Heart left ventricle (tissue), 16 donors: ENCODE results near the gene ALDH3B1. TPM values are rescaled to one million over a fixed set of nuclear protein-coding genes. Genes with fewer than 3 reads are reported as not detected.
A peak's percentile ranks its signal among the peaks of the same experiment; 100 is the strongest.

Experiments used
- ATAC-seq, 4 donors: fragments of 200-7000 bp; cut with Tn5 transposase; one replicate each; pipeline ENCODE4 v1.9.1; 2020 to 2022; ENCODE audit warnings: moderate library complexity in 4 of 4, mild to moderate bottlenecking in 3 of 4, moderate number of reproducible peaks in 1 of 4
- DNase-seq, 5 donors: peaks; one replicate each; pipeline ENCODE4 v3.0.0-alpha.2; 2020
- H3K27ac ChIP-seq, 12 donors: fragments of 200-600 bp; sonication (generic) in 4 of 12; one replicate each; pipeline versions ENCODE4 v1.5.0 to v1.8.0; 2016 to 2022; ENCODE audit warnings: mild to moderate bottlenecking in 2 of 12
- H3K27me3 ChIP-seq, 9 donors: fragments of 200-600 bp; sonication (generic) in 2 of 9; one replicate each; pipeline versions ENCODE4 v1.5.1 to v1.8.0; 2016 to 2022; ENCODE audit warnings: mild to moderate bottlenecking in 3 of 9
- H3K36me3 ChIP-seq, 9 donors: fragments of 200-600 bp; sonication (generic) in 2 of 9; one replicate each; pipeline versions ENCODE4 v1.5.0 to v1.8.0; 2018 to 2022; ENCODE audit warnings: mild to moderate bottlenecking in 2 of 9
- H3K4me1 ChIP-seq, 12 donors: fragments of 200-600 bp; sonication (generic) in 4 of 12; one replicate each; pipeline versions ENCODE4 v1.5.0 to v1.8.0; 2016 to 2022; ENCODE audit warnings: mild to moderate bottlenecking in 3 of 12
- H3K4me3 ChIP-seq, 12 donors: fragments of 200-600 bp; sonication (generic) in 4 of 12; one replicate each; pipeline versions ENCODE4 v1.5.0 to v1.8.0; 2017 to 2022; ENCODE audit warnings: mild to moderate bottlenecking in 9 of 12, moderate library complexity in 4 of 12
- H3K9me3 ChIP-seq, 12 donors: fragments of 200-600 bp; sonication (generic) in 4 of 12; one replicate each; pipeline versions ENCODE4 v1.5.0 to v1.8.0; 2016 to 2022; ENCODE audit warnings: mild to moderate bottlenecking in 1 of 12
- POLR2A ChIP-seq, 2 donors: fragments of 450-650 bp; IDR thresholded peaks; one replicate each; pipeline ENCODE4 v1.6.1; 2017; ENCODE audit warnings: antibody characterized with exemption in 2 of 2, mild to moderate bottlenecking in 2 of 2, moderate library complexity in 2 of 2
- WGBS, 4 donors: extraction: QIAGEN DNeasy Blood & Tissue Kit in 2 of 4; methylation state at CpG; one replicate each; pipeline versions ENCODE4 v1.1.5 to v1.1.7; 2013 to 2018; 5-methylcytosine and 5-hydroxymethylcytosine counted together
- intact Hi-C, 10 donors: fragments of 100-400 bp; cut with DNase I; formaldehyde crosslinking; loops; one replicate each; pipeline versions ENCODE4 v1.11.1 to v1.14.2; 2022
- microRNA-seq, 4 donors: library from miRNA; unstranded; fragments of <30 nt; microRNA quantifications; one replicate each; pipeline versions ENCODE4 to v1.2.0, GENCODE V29; 2017 to 2020
- polyA plus RNA-seq, 2 donors: library from polyadenylated mRNA; stranded (reverse); fragments of 200-250 nt; gene quantifications; one replicate each; pipeline ENCODE4 v1.2.3, GENCODE V29; 2013
- total RNA-seq, 9 donors: library from RNA; depleted of rRNA in 2 of 9; stranded (reverse); fragments of >200 nt in 2 of 9; fragmentation: NEBNext Ultra II Directional in 3 of 9; extraction: Animal tissue kit (Norgen Biotek cat#: 25700) in 3 of 9; gene quantifications; one replicate each; pipeline versions ENCODE4 v1.1.0 to v1.2.4, GENCODE V29; 2016 to 2023
- TF ChIP-seq, protein P1 (sequence below), 12 donors: fragments of 200-600 bp; sonication (generic) in 4 of 12; IDR thresholded peaks; one replicate each; pipeline versions ENCODE4 v1.5.0 to v1.8.0; 2018 to 2022; ENCODE audit warnings: antibody characterized with exemption in 12 of 12, mild to moderate bottlenecking in 5 of 12
- donor health status: ischemic (EF 13 %, LVEDD 7.1; RV severe dilation, severe dysfunction).
- donor health status: healthy with polysubstance abuse.
- donor health status: DM: no; HTN: yes; CAD: no.
- donor health status: DM: no; HTN: no; CAD: no.
- donor health status: ischemic (EF 25% LVEDD 6.9; RV normal size, moderate dysfunction).
- donor health status: ischemic (EF 25% LVEDD 5.7; RV mildly dilated, moderate dysfunction).
- donor health status: healthy.
- donor health status: DM: yes; HTN: yes; CAD: no.
- donor health status: ischemic (EF 35%, LVEDD 5.7; RV mildly dilated, moderate dysfunction).
- donor health status: nonischemic (EF 11% LVEDD 7.7; RV severe dilation, severe dysfunction).
- donor health status: DM: yes; HTN: yes; CAD: no.
- donor health status: PGD.
- donor health status: ischemic (EF 29% LVEDD 5.4; RV normal size, mild dysfunction).
- donor health status: nonischemic (EF 23%, LVEDD 6.1; RV moderate dilation, normal function).

Gene ALDH3B1
- total and polyA plus RNA-seq, 11 donors: 2.3 to 25.4 (median 4.4) TPM

DNA sequence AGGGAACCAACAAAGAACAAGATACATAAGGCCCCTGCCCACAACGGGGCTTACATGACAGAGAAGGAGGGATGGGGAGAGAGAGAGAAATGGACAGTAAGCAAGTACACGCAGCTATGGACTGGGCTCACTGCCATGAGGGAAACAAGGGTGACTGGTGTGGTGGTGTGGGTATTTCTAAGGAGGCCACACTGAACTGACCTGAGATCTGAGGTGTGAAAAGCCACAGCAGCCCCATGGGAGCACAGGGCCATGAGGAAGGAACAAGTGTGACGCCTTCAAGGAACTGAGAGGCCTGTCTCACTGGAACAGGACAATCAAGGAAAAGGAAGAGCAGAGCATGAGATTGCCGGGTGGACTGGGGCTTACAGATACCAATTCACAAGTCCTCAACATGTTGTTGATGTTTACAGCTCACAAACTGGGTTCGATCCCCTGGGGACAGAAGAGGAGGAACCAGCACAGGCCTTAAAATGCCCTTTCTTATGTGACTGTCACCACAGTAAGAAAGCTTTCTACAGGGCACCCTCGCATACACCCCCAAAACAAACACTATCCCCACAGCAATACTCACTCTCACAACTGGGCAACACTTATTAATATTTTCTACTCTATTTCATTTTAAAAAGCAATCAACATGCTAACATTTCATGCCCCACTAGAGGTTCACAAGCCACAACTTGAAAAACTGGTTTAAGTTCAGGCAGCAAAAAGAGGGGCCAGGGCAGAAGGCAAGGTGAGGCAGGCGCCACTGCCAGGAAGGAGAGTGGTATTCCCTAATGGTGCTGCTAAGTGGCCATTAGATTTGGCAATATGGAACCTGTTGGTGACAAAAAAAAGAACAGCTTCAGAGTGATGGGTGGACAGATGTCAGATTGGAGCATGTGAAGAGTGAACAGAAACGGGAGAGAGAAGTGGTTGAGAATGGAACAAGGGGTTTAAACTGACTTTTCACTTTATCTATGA, 67.8 kb downstream of the ALDH3B1 start:
- no peaks in the 10 kb centered on the region for H3K27me3 ChIP-seq
- peaks cover 0 to 40% (median 26%) of the 10 kb centered on the region in 9 donors for H3K36me3 ChIP-seq
- peaks cover 0 to 5% (median 0%) of the 10 kb centered on the region in 12 donors for H3K4me1 ChIP-seq
- no peaks in the 10 kb centered on the region for H3K9me3 ChIP-seq
- TF ChIP-seq, protein P1, sequence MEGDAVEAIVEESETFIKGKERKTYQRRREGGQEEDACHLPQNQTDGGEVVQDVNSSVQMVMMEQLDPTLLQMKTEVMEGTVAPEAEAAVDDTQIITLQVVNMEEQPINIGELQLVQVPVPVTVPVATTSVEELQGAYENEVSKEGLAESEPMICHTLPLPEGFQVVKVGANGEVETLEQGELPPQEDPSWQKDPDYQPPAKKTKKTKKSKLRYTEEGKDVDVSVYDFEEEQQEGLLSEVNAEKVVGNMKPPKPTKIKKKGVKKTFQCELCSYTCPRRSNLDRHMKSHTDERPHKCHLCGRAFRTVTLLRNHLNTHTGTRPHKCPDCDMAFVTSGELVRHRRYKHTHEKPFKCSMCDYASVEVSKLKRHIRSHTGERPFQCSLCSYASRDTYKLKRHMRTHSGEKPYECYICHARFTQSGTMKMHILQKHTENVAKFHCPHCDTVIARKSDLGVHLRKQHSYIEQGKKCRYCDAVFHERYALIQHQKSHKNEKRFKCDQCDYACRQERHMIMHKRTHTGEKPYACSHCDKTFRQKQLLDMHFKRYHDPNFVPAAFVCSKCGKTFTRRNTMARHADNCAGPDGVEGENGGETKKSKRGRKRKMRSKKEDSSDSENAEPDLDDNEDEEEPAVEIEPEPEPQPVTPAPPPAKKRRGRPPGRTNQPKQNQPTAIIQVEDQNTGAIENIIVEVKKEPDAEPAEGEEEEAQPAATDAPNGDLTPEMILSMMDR (IDR thresholded peaks at IDR 0.05): no peak
- TF ChIP-seq POLR2A (IDR thresholded peaks at IDR 0.05): no peak
- no peak overlapping the region for H3K27ac ChIP-seq
- 66 to 74% (median 69%) methylated on average over 8 of the region's 8 CpGs for WGBS, 4 donors
- intact Hi-C loops: loop anchor here in 4 of 10 donors (10.0 kb wide), 1 partner anchor 127 kb away; no protein-coding TSS in a partner anchor
- no peak overlapping the region for H3K4me3 ChIP-seq
- ATAC-seq: peak; percentile 26 to 62 (median 48)
- DNase-seq: no peak

Small RNAs within 50 kb of the gene (microRNA-seq; reads per million reads assigned to microRNA genes)
- gene MIR4691 (0 to 0.13 (median 0) reads per million in 4 donors), gene MIR6753 (0 to 0.21 (median 0) reads per million in 4 donors), gene MIR7113 (1.8 to 3.9 (median 3.1) reads per million in 4 donors)

Other genes starting within 250 kb of the ALDH3B1 start
- gene UNC93B1, start 6.2 kb upstream of the ALDH3B1 start, total RNA-seq: 10 to 100 TPM in 3 of 9 donors, 1 to 10 TPM in 6; 5.2 to 34.2 (median 7.9) TPM
- 1 to 10 TPM; 5.0 to 6.5 TPM for gene UNC93B1, start 6.2 kb upstream of the ALDH3B1 start, polyA plus RNA-seq
- gene NDUFS8, start 20.4 kb downstream of the ALDH3B1 start, total RNA-seq: 100 to 1,000 TPM; 262 to 948 (median 365) TPM
- gene NDUFS8, start 20.4 kb downstream of the ALDH3B1 start, polyA plus RNA-seq: 100 to 1,000 TPM; 310 to 870 TPM
- gene TCIRG1, start 28.7 kb downstream of the ALDH3B1 start, total RNA-seq: 10 to 100 TPM; 10.2 to 88.7 (median 20.3) TPM
- 10 to 100 TPM; 25.5 to 36.9 TPM for gene TCIRG1, start 28.7 kb downstream of the ALDH3B1 start, polyA plus RNA-seq
- 10 to 100 TPM in 3 of 9 donors, 1 to 10 TPM in 6; 6.1 to 15.0 (median 8.2) TPM for gene CHKA, start 111.1 kb downstream of the ALDH3B1 start, total RNA-seq
- gene CHKA, start 111.1 kb downstream of the ALDH3B1 start, polyA plus RNA-seq: 10 to 100 TPM; 15.9 to 22.9 TPM
- gene KMT5B, start 203.0 kb downstream of the ALDH3B1 start, total RNA-seq: 10 to 100 TPM; 21.5 to 37.0 (median 27.1) TPM
- 10 to 100 TPM; 15.5 to 15.8 TPM for gene KMT5B, start 203.0 kb downstream of the ALDH3B1 start, polyA plus RNA-seq